ENCODE measurements around the gene GALNT11.

The GALNT11 gene

GRCh38 chr7:152158801-152159587 lies 133.5 kb downstream of the GALNT11 start:
- DNase-seq = no peak

GRCh38 chr7:152161171-152161570 lies 135.7 kb downstream of the GALNT11 start:
- no peak for DNase-seq

GRCh38 chr7:152162287-152162686 lies 136.8 kb downstream of the GALNT11 start:
- no peak for DNase-seq
